IMR-90 (cell line): ENCODE results near the gene NUPR1. TPM values are rescaled to one million over a fixed set of nuclear protein-coding genes. Genes with fewer than 3 reads are reported as not detected.

Experiments used
- ATAC-seq: fragments of 200-7000 bp; cut with Tn5 transposase; 2 replicates; pipeline ENCODE4 v1.9.1; 2020; ENCODE audit warnings: low read depth, mild to moderate bottlenecking, moderate library complexity
- BruUV-seq: library from RNA; stranded (reverse); fragments of 400-500 nt; replicated peaks from 2 replicates; lab custom pipeline; 2021; lab: Mats Ljungman, UMichigan
- CTCF ChIA-PET: fragments of 300-600 bp; formaldehyde crosslinking; extraction: SDS; loops from one replicate; lab custom pipeline; 2021; ENCODE audit warnings: antibody characterized with exemption; lab: Yijun Ruan, JAX
- POLR2A ChIA-PET: fragments of 300-600 bp; sonication (Branson Sonifier 250); formaldehyde crosslinking; loops from one replicate; lab custom pipeline; 2022; ENCODE audit warnings: antibody characterized with exemption; ENCODE audit not compliant: unreplicated experiment; lab: Charles Lee
- DNase-seq: peaks from one replicate; pipeline ENCODE4 v3.0.0; 2013
- H2AFZ ChIP-seq: replicated peaks from 2 replicates; pipeline ENCODE3; 2013; ENCODE audit warnings: low read length, mild to moderate bottlenecking; ENCODE audit not compliant: poor library complexity
- H2AK5ac ChIP-seq: 2 replicates; pipeline ENCODE4 v1.6.1; 2013; ENCODE audit warnings: low read depth, low read length, inconsistent platforms
- H2AK9ac ChIP-seq: replicated peaks from 2 replicates; pipeline ENCODE3; 2013; ENCODE audit warnings: mild to moderate bottlenecking, low read depth, low read length, moderate library complexity; ENCODE audit not compliant: poor library complexity
- H2BK120ac ChIP-seq: 2 replicates; pipeline ENCODE4 v1.6.1; 2013; ENCODE audit warnings: low read depth, low read length, inconsistent platforms
- H2BK15ac ChIP-seq: 3 replicates; pipeline ENCODE4 v1.6.1; 2013; ENCODE audit warnings: low read depth, low read length, inconsistent platforms
- H2BK20ac ChIP-seq: 2 replicates; pipeline ENCODE4 v1.6.1; 2013; ENCODE audit warnings: low read depth, mild to moderate bottlenecking, inconsistent platforms, low read length, moderate library complexity
- H2BK5ac ChIP-seq: 2 replicates; pipeline ENCODE4 v1.6.1; 2013; ENCODE audit warnings: mild to moderate bottlenecking, low read depth, low read length, inconsistent platforms; ENCODE audit not compliant: poor library complexity, severe bottlenecking
- H3K14ac ChIP-seq: replicated peaks from 2 replicates; pipeline ENCODE4 v1.6.1; 2013; ENCODE audit warnings: low read depth, low read length, inconsistent platforms
- H3K18ac ChIP-seq: 2 replicates; pipeline ENCODE4 v1.6.1; 2013; ENCODE audit warnings: low read depth, low read length, control low read depth
- H3K23ac ChIP-seq: 2 replicates; pipeline ENCODE4 v1.6.1; 2013; ENCODE audit warnings: low read depth, low read length, inconsistent platforms
- H3K27ac ChIP-seq: 2 replicates; pipeline ENCODE4 v1.5.1; 2013; ENCODE audit warnings: mild to moderate bottlenecking, control low read depth, low read length; ENCODE audit not compliant: insufficient read depth
- H3K27me3 ChIP-seq: 2 replicates; pipeline ENCODE4 v1.6.1; 2013; ENCODE audit warnings: low read length; ENCODE audit not compliant: control insufficient read depth, insufficient read depth
- H3K36me3 ChIP-seq: 2 replicates; pipeline ENCODE4 v1.6.1; 2013; ENCODE audit warnings: low read length, mixed read lengths; ENCODE audit not compliant: control insufficient read depth, insufficient read depth
- H3K4ac ChIP-seq: 2 replicates; pipeline ENCODE4 v1.6.1; 2013; ENCODE audit warnings: low read depth, low read length, inconsistent platforms
- H3K4me1 ChIP-seq: 2 replicates; pipeline ENCODE4 v1.6.1; 2013; ENCODE audit warnings: low read length, mixed read lengths; ENCODE audit not compliant: control insufficient read depth, insufficient read depth
- H3K4me2 ChIP-seq: 2 replicates; pipeline ENCODE4 v1.6.1; 2013; ENCODE audit warnings: low read depth, mild to moderate bottlenecking, control low read depth, low read length, moderate library complexity
- H3K4me3 ChIP-seq: 2 replicates; pipeline ENCODE4 v1.5.1; 2013; ENCODE audit warnings: low read depth, mild to moderate bottlenecking, control low read depth, low read length, moderate library complexity; ENCODE audit not compliant: insufficient read depth
- H3K56ac ChIP-seq: 2 replicates; pipeline ENCODE4 v1.6.1; 2013; ENCODE audit warnings: low read length, inconsistent platforms; ENCODE audit not compliant: insufficient read depth; ENCODE audit errors: extremely low read depth
- H3K79me1 ChIP-seq, 2 experiments: 2 replicates each; pipeline ENCODE4 v1.6.1; 2013; ENCODE audit warnings: low read length in 2 of 2, inconsistent platforms in 1 of 2, low read depth in 1 of 2
- H3K9ac ChIP-seq: 2 replicates; pipeline ENCODE4 v1.6.1; 2013; ENCODE audit warnings: low read depth, low read length, control low read depth
- H3K9me1 ChIP-seq: 2 replicates; pipeline ENCODE4 v1.6.1; 2013; ENCODE audit warnings: low read length, inconsistent platforms; ENCODE audit not compliant: insufficient read depth
- H3K9me3 ChIP-seq: 2 replicates; pipeline ENCODE4 v1.6.1; 2013; ENCODE audit warnings: low read length; ENCODE audit not compliant: control insufficient read depth, insufficient read depth
- H4K20me1 ChIP-seq: 2 replicates; pipeline ENCODE4 v1.6.1; 2013; ENCODE audit warnings: low read length, inconsistent platforms; ENCODE audit not compliant: insufficient read depth
- H4K5ac ChIP-seq: 2 replicates; pipeline ENCODE4 v1.6.1; 2013; ENCODE audit warnings: mild to moderate bottlenecking, low read depth, low read length, control low read depth
- H4K8ac ChIP-seq, 2 experiments: 2 replicates each; pipeline ENCODE4 v1.6.1; 2013; ENCODE audit warnings: low read depth in 2 of 2, low read length in 2 of 2, control low read depth in 1 of 2, inconsistent platforms in 1 of 2
- H4K91ac ChIP-seq: 2 replicates; pipeline ENCODE4 v1.6.1; 2013; ENCODE audit warnings: low read depth, low read length, inconsistent platforms; ENCODE audit not compliant: insufficient read depth
- BHLHE40 ChIP-seq: fragments of 150-350 bp; IDR thresholded peaks from 2 replicates; pipeline ENCODE4 v1.6.1; 2016; ENCODE audit warnings: mild to moderate bottlenecking, low read depth, low read length
- CEBPB ChIP-seq: IDR thresholded peaks from 2 replicates; pipeline ENCODE4 v1.6.1; 2012; ENCODE audit warnings: low read depth, low read length, improper control_type of control experiment
- CHD1 ChIP-seq: IDR thresholded peaks from 2 replicates; pipeline ENCODE4 v1.6.1; 2012; ENCODE audit warnings: low read depth, low read length, improper control_type of control experiment
- ELK1 ChIP-seq: fragments of 150-350 bp; IDR thresholded peaks from 2 replicates; pipeline ENCODE4 v1.6.1; 2016; ENCODE audit warnings: low read depth, mild to moderate bottlenecking, low read length, moderate library complexity, borderline replicate concordance
- FOS ChIP-seq: fragments of 150-350 bp; IDR thresholded peaks from 2 replicates; pipeline ENCODE4 v1.6.1; 2016; ENCODE audit warnings: low read depth, low read length
- MAFK ChIP-seq: IDR thresholded peaks from 2 replicates; pipeline ENCODE4 v1.6.1; 2012; ENCODE audit warnings: low read depth, low read length, improper control_type of control experiment
- MAZ ChIP-seq: IDR thresholded peaks from 2 replicates; pipeline ENCODE4 v1.6.1; 2012; ENCODE audit warnings: low read depth, mild to moderate bottlenecking, low read length, improper control_type of control experiment, moderate library complexity, borderline replicate concordance
- MXI1 ChIP-seq: IDR thresholded peaks from 2 replicates; pipeline ENCODE4 v1.6.1; 2012; ENCODE audit warnings: low read depth, mild to moderate bottlenecking, low read length, moderate library complexity, borderline replicate concordance
- NFE2L2 ChIP-seq: fragments of 150-350 bp; IDR thresholded peaks from 2 replicates; pipeline ENCODE4 v1.6.1; 2016; ENCODE audit warnings: low read depth, mild to moderate bottlenecking, low read length
- POLR2A ChIP-seq: IDR thresholded peaks from 2 replicates; pipeline ENCODE4 v1.6.1; 2012; ENCODE audit warnings: mild to moderate bottlenecking, low read depth, low read length
- RAD21 ChIP-seq: IDR thresholded peaks from 2 replicates; pipeline ENCODE4 v1.6.1; 2012; ENCODE audit warnings: low read length, improper control_type of control experiment
- RCOR1 ChIP-seq: IDR thresholded peaks from 2 replicates; pipeline ENCODE4 v1.6.1; 2012; ENCODE audit warnings: mild to moderate bottlenecking, low read length, improper control_type of control experiment; ENCODE audit not compliant: insufficient replicate concordance
- RFX5 ChIP-seq: IDR thresholded peaks from 2 replicates; pipeline ENCODE4 v1.8.0; 2012; ENCODE audit warnings: low read depth, mild to moderate bottlenecking, low read length, moderate library complexity
- SMC3 ChIP-seq: fragments of 150-350 bp; IDR thresholded peaks from 2 replicates; pipeline ENCODE4 v1.6.1; 2016; ENCODE audit warnings: low read depth, mild to moderate bottlenecking, antibody characterized with exemption, low read length, moderate library complexity
- WGBS, 2 experiments: methylation state at CpG; one replicate each; pipeline versions ENCODE4 v1.1.5 to v1.1.7; 2013; ENCODE audit warnings: missing lambda C conversion rate in 2 of 2; ENCODE audit not compliant: insufficient read length in 1 of 2; ENCODE audit errors: extremely low coverage in 2 of 2; 5-methylcytosine and 5-hydroxymethylcytosine counted together
- dilution Hi-C: fragments of 300-500 bp; cut with HindIII; formaldehyde crosslinking; loops from one replicate; pipeline ENCODE4 v1.14.3; 2018; ENCODE audit warnings: low sequenced_read_pairs; ENCODE audit not compliant: unreplicated experiment
- in situ Hi-C: fragments of 300-500 bp; cut with MboI; formaldehyde crosslinking; loops from 3 replicates; pipeline ENCODE4 v1.14.3; 2019; ENCODE audit warnings: low sequenced_read_pairs, inconsistent platforms, mixed read lengths
- intact Hi-C: fragments of 100-400 bp; cut with micrococcal nuclease; formaldehyde crosslinking; loops from 2 replicates; pipeline ENCODE4 v1.10.0; 2022
- polyA plus RNA-seq, 3 experiments: library from polyadenylated mRNA; depleted of rRNA; stranded (reverse); fragments of >200 nt; gene quantifications; 2 replicates each; pipeline ENCODE4 v1.2.3, GENCODE V29; 2012; ENCODE audit warnings: low replicate concordance in 1 of 3
- total RNA-seq: library from RNA; depleted of rRNA; stranded (reverse); fragments of >200 nt; gene quantifications from 2 replicates; pipeline ENCODE4 v1.2.3, GENCODE V29; 2012
- TF ChIP-seq, protein P1 (sequence below): fragments of 150-350 bp; IDR thresholded peaks from 2 replicates; pipeline ENCODE4 v1.6.1; 2017; ENCODE audit warnings: mild to moderate bottlenecking, antibody characterized with exemption, low read length, low read depth
- TF ChIP-seq, protein P2 (sequence below): conservative IDR thresholded peaks from 2 replicates; pipeline ENCODE4 v1.5.1; 2012; ENCODE audit warnings: mild to moderate bottlenecking, low read depth, low read length, improper control_type of control experiment

NUPR1 gene
- total and polyA plus RNA-seq, 2 of the 4 experiments (the other 2 are of a cell fraction), result 10.2 to 27.9 TPM

- Histone ChIP-seq H3K4me3 (no peak overlapping the region), H3K4me2 (no peak overlapping the region), H3K56ac (no peak overlapping the region), H2BK15ac (no peak overlapping the region), H4K20me1 (no peaks in the 10 kb centered on the region), H2BK20ac (no peak overlapping the region), H3K27ac (no peak overlapping the region), H3K4ac (no peak overlapping the region), H3K9me1 (no peaks in the 10 kb centered on the region), H3K9me3 (no peaks in the 10 kb centered on the region), H3K14ac (no peak overlapping the region), H3K79me1 (no peaks in the 10 kb centered on the region), H4K91ac (no peak overlapping the region), H2AK9ac (no peak overlapping the region), H4K5ac (no peak overlapping the region), H3K9ac (no peak overlapping the region), H3K18ac (no peak overlapping the region), H3K27me3 (no peaks in the 10 kb centered on the region; the same call in 1 of the 2 replicates), H2AK5ac (no peak overlapping the region), H2AFZ (no peak overlapping the region), H2BK120ac (no peak overlapping the region), H3K36me3 (no peaks in the 10 kb centered on the region), H2BK5ac (no peak overlapping the region), H3K4me1 (no peaks in the 10 kb centered on the region; the same call in 1 of the 2 replicates), H4K8ac (no peak overlapping the region), H3K23ac (no peak overlapping the region)
- CTCF ChIA-PET, result no interaction called here
- DNase-seq (no peak), ATAC-seq (peak; percentile 11; the same call in 1 of the 2 replicates)
- intact Hi-C loops, result no loop called here
- in situ Hi-C loops, result no loop called here
- 81% methylated on average over 4 of the region's 6 CpGs; no CpG with 5 or more reads in 1 of the 2 experiments for whole genome bisulfite sequencing, 2 experiments
- POLR2A ChIA-PET, result no interaction called here
- no peak for TF ChIP-seq MXI1
- no peak for TF ChIP-seq BHLHE40
- no peak for TF ChIP-seq ELK1
- no peak for TF ChIP-seq MAZ
- TF ChIP-seq RAD21, result no peak
- TF ChIP-seq NFE2L2, result no peak
- no peak for TF ChIP-seq SMC3
- no peak for TF ChIP-seq RFX5
- TF ChIP-seq, protein P1, sequence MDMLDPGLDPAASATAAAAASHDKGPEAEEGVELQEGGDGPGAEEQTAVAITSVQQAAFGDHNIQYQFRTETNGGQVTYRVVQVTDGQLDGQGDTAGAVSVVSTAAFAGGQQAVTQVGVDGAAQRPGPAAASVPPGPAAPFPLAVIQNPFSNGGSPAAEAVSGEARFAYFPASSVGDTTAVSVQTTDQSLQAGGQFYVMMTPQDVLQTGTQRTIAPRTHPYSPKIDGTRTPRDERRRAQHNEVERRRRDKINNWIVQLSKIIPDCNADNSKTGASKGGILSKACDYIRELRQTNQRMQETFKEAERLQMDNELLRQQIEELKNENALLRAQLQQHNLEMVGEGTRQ, result no peak
- no peak for TF ChIP-seq POLR2A
- TF ChIP-seq, protein P2, sequence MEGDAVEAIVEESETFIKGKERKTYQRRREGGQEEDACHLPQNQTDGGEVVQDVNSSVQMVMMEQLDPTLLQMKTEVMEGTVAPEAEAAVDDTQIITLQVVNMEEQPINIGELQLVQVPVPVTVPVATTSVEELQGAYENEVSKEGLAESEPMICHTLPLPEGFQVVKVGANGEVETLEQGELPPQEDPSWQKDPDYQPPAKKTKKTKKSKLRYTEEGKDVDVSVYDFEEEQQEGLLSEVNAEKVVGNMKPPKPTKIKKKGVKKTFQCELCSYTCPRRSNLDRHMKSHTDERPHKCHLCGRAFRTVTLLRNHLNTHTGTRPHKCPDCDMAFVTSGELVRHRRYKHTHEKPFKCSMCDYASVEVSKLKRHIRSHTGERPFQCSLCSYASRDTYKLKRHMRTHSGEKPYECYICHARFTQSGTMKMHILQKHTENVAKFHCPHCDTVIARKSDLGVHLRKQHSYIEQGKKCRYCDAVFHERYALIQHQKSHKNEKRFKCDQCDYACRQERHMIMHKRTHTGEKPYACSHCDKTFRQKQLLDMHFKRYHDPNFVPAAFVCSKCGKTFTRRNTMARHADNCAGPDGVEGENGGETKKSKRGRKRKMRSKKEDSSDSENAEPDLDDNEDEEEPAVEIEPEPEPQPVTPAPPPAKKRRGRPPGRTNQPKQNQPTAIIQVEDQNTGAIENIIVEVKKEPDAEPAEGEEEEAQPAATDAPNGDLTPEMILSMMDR, result no peak
- no peak for TF ChIP-seq MAFK
- TF ChIP-seq RCOR1, result no peak
- no peak for TF ChIP-seq FOS
- TF ChIP-seq CEBPB, result no peak
- TF ChIP-seq CHD1, result no peak
- dilution Hi-C loops, result no loop called here
- BruUV-seq, result no TSS peak
Measured at GRCh38 chr16:28524681-28525171, 14.0 kb downstream of the NUPR1 start.
